Left ventricle myocardium superior (tissue), 1 donor: ENCODE results near the gene KIF14. TPM values are rescaled to one million over a fixed set of nuclear protein-coding genes. Genes with fewer than 3 reads are reported as not detected.
"Not testable (repeated sequence)": the region's sequence is repeated elsewhere in the genome, so short reads cannot be mapped to it uniquely, and the experiment has no call there.

Experiments
- ATAC-seq: fragments of 200-7000 bp; cut with Tn5 transposase; one replicate; pipeline ENCODE4 v1.9.1; 2020; ENCODE audit warnings: mild to moderate bottlenecking, moderate library complexity
- DNase-seq: peaks from one replicate; pipeline ENCODE4 v3.0.0-alpha.2; 2020
- intact Hi-C: fragments of 100-400 bp; cut with micrococcal nuclease; formaldehyde crosslinking; loops from one replicate; pipeline ENCODE4 v1.11.0; 2022
- total RNA-seq: library from RNA; stranded (reverse); fragmentation: NEBNext Ultra II Directional; extraction: Animal tissue kit (Norgen Biotek cat#: 25700); gene quantifications from one replicate; pipeline ENCODE4 v1.2.1, GENCODE V29; 2021
- donor health status: DM: no; HTN: yes; CAD: no; lungs with severe emphysema.

Gene KIF14
- total RNA-seq, 1 donor from 2014 or later = 0.10 TPM

GRCh38 chr1:200552737-200553136 is 67.8 kb downstream of the KIF14 start:
- DNase-seq, intact Hi-C loops, ATAC-seq: not testable (repeated sequence)

GRCh38 chr1:200550367-200550766 is 70.2 kb downstream of the KIF14 start:
- intact Hi-C loops = no loop called here

GRCh38 chr1:200547386-200547785 is 73.2 kb downstream of the KIF14 start:
- no peak for DNase-seq
- intact Hi-C loops = no loop called here
- ATAC-seq = no peak

More at GRCh38 chr1:200550367-200550766, 70.2 kb downstream of the KIF14 start:
- ATAC-seq (no peak), DNase-seq (no peak)

- DNase-seq = no peak
- intact Hi-C loops = no loop called here
- no peak for ATAC-seq
Observed at GRCh38 chr1:200546577-200546976, 74.0 kb downstream of the KIF14 start.

- DNase-seq = no peak
- intact Hi-C loops = no loop called here
- ATAC-seq = no peak
Observed at GRCh38 chr1:200542162-200542561, 78.4 kb downstream of the KIF14 start.

GRCh38 chr1:200540281-200540680 is 80.3 kb downstream of the KIF14 start:
- intact Hi-C loops = no loop called here
- no peak for DNase-seq
- ATAC-seq = no peak

GRCh38 chr1:200538179-200538578 is 82.4 kb downstream of the KIF14 start:
- no peak for ATAC-seq
- DNase-seq = no peak
- intact Hi-C loops = no loop called here

- intact Hi-C loops = no loop called here
- DNase-seq = no peak
Observed at GRCh38 chr1:200535605-200536004, 84.9 kb downstream of the KIF14 start.

GRCh38 chr1:200530623-200531261 is 89.8 kb downstream of the KIF14 start:
- ATAC-seq (no peak), DNase-seq (no peak)
- intact Hi-C loops = no loop called here

More at GRCh38 chr1:200535605-200536004, 84.9 kb downstream of the KIF14 start:
- no peak for ATAC-seq

GRCh38 chr1:200528858-200529606 is 91.5 kb downstream of the KIF14 start:
- intact Hi-C loops = no loop called here
- DNase-seq (no peak), ATAC-seq (no peak)

- DNase-seq (no peak), ATAC-seq (no peak)
- intact Hi-C loops = no loop called here
Observed at GRCh38 chr1:200527670-200528069, 92.9 kb downstream of the KIF14 start.

- no peak for ATAC-seq
- no peak for DNase-seq
- intact Hi-C loops = no loop called here
Observed at GRCh38 chr1:200526709-200527612, 93.6 kb downstream of the KIF14 start.

- ATAC-seq (peak; percentile 51), DNase-seq (no peak)
- intact Hi-C loops = no loop called here
Observed at GRCh38 chr1:200525090-200525987, 95.2 kb downstream of the KIF14 start.

- DNase-seq, intact Hi-C loops, ATAC-seq: not testable (repeated sequence)
Observed at GRCh38 chr1:200524551-200524950, 96.0 kb downstream of the KIF14 start.

GRCh38 chr1:200524092-200524491 is 96.5 kb downstream of the KIF14 start:
- DNase-seq = no peak
- intact Hi-C loops = no loop called here
- ATAC-seq = no peak

GRCh38 chr1:200520735-200521134 is 99.8 kb downstream of the KIF14 start:
- intact Hi-C loops = no loop called here
- no peak for DNase-seq
- no peak for ATAC-seq

- no peak for DNase-seq
- no peak for ATAC-seq
- intact Hi-C loops = no loop called here
Observed at GRCh38 chr1:200518524-200518923, 102.0 kb downstream of the KIF14 start.

GRCh38 chr1:200512191-200512590 is 108.4 kb downstream of the KIF14 start:
- ATAC-seq (no peak), DNase-seq (no peak)
- intact Hi-C loops = no loop called here

- intact Hi-C loops = no loop called here
- no peak for DNase-seq
Observed at GRCh38 chr1:200510228-200510623, 110.3 kb downstream of the KIF14 start.

More at GRCh38 chr1:200510228-200510623, 110.3 kb downstream of the KIF14 start:
- peak; percentile 74 for ATAC-seq
